ENCODE results near the gene PITRM1.
"Not testable (repeated sequence)": the region's sequence is repeated elsewhere in the genome, so short reads cannot be mapped to it uniquely, and the experiment has no call there.

PITRM1 gene

DNA sequence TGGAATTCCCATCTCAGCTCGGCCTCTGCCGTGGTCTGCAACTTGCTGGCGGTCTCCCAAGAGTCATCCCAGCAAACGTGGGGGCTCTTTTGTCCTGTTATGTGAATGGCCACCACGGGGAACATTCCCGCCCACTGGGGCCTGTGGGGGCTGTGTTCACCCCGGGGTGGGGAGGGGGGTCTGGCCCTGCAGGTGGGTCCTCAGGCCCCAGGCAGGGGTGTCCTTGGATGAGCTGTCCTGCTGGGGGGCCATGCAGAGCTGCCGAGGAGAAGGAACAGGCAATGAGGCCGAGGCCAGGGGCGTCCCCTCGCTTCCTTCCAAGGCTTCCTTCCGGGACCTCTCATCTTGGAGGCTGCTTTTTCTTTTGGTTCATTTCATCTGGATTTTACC, 24.4 kb upstream of the PITRM1 start:
- DNase-seq, result no peak

DNA sequence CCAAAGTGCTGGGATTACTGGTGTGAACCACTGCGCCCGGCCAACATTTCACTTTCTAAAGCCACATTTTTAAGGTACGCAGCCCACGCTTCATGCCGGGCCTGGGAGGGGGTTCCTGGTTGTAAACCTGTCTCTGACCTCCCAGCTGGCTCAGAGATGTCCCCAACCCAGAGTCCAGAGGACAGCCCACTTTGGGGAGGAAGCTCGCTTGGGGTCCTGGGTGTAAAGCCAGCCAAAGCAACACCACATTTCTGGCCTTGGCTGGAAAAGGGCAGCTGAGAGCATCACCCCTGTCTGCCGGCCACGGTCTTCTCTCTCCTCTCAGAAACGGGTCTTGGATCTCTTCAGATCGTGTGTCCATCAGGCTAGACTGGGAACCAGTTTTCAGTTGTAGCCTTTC, 23.9 kb upstream of the PITRM1 start:
- DNase-seq, result no peak

DNA sequence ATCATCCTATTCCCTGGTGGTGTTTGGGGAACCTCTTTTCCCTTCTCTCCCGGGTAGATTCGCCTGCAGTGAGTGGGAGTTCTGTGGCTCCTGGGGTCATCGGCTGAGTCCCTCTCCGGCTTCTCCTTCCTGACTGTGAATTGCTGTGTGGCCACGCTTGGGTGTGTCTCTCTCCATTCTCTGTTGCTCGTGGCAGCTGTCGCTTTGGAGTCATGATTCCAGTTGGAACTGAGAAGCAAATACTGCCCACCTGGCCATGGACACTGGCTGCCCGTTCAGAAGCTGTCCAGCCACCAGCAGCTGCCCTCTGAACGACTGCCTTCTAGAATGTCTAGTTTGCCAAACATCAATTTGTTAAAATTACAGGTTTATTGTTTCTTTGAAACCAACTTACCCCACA, 23.1 kb upstream of the PITRM1 start:
- no peak for DNase-seq

DNA sequence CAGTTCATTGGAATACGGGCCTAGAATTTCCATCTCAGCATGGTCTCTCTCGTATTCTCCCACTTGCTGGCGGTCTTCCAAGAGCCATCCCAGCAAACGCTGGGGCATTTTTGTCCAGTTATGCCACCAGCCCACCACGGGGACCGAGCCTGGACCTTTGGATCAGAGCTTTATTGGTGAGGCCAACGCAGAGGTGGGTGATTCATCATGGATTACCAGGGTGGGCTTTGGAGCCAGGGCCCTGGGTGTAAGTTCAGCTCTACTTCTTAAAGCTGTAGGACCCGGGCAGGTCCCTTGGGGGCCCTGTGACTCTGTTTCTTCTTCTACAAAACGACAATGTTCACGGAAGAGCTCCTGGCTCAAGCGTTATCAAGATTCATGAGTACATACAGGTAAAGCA, 22.7 kb upstream of the PITRM1 start:
- no peak for DNase-seq

DNA sequence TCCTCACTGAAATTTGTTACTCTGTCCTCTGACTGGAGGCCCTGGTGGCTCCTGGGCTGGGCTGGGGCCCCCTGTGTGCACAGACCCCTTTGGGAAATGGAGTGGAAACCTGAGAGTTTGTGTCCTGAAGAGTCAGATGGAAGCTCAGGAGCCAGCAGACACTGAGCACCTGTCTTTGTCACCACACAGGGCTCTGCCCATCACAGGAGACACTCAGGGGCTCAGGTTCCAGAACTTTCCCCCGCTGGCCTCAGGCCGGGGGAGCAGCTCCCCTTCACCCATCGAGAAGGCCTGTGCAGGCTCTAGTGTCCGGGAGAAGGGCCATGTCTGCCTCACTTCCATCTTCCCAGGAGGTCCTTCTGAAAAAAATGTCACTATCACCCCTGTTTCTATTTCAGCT, 22.3 kb upstream of the PITRM1 start:
- no peak for DNase-seq

DNA sequence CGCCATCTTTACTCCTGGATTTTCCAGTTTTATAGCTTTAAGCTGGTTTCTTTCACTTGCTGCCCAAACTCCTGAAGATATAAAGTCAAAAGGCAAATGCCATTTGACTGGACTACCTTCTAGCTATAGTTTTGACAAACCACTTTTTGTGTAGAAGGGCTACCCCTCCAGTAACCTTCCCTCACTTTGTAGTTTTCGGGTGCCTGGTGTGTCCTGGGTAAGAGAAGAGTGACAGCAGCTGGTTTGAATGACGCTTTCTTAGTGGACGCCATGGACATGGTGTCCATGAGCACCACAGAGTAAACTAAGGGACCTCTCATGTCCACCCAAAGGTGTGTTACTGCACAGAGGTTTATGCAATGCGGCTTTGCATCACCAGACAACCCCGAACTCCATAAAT, 21.2 kb upstream of the PITRM1 start:
- DNase-seq, result no peak

DNA sequence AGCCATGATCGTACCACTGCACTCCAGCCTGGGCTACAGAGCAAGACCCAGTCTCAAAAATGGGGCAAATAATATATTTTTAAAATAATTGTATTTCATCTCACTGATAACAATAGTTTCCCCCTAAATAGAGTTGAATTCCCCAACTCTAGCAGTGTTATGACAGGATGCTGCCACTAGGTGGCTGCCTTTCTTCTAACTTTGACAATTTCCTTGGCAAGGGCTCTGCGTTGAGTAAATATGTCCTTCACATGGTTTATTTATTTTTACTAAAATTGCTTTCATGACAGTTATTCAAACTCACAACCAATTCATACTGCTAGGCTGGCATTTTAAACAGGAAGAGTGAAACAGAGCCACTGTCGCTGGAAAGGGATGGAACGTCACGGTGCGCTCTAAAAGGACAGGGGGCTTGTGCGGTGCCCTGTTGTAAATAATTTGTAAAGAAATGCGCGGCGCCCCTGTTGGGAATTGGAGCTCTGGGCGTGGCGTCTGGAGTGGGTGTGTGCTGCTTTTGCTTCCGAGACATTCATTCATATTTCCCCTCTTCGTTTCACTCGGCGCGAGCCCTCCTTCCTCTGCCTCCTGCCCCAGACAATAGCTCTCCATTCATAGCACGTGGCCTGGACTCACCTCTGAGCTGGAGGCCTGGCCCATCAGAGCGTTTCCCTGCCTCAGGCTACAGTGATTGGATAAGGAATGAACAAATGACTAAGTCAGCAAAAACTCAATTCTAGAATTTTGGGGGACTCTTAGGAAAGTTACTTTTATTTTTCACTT, 20.5 kb upstream of the PITRM1 start:
- peak; percentile 10 to 30 (median 14) for DNase-seq

DNA sequence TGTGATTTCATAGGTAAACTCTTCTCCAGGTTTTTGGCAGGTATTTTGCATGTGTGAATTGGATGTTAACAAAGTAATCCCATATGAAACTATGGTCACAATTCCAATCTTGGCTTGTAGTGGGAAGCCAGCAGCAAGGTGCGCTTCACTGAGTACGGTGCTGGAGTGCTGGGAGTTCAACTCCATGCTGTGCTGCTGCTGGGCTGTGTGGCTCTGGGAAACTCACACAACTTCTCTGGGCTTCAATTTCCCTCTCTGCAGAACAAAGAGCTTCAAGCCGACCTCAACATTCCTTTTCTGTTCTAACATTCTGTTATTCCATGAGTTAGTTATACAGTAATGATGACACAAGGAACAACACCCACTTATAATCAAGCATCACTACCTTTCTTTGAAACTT, 18.2 kb upstream of the PITRM1 start:
- no peak for DNase-seq

DNA sequence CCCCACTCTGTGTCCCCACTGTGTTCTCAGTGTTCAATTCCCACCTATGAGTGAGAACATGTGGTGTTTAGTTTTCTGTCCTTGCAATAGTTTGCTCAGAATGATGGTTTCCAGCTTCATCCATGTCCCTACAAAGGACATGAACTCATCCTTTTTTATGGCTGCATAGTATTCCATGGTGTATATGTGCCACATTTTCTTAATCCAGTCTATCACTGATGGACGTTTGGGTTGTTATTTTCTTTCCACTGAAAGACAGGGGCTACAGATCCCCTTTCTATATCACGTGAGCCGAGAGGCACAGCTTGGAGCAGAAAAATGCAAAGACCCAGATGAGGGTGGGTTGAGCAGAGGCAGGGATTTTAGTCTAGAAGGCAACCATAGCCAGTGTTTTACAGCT, 14.6 kb upstream of the PITRM1 start:
- DNase-seq, result not testable (repeated sequence)

DNA sequence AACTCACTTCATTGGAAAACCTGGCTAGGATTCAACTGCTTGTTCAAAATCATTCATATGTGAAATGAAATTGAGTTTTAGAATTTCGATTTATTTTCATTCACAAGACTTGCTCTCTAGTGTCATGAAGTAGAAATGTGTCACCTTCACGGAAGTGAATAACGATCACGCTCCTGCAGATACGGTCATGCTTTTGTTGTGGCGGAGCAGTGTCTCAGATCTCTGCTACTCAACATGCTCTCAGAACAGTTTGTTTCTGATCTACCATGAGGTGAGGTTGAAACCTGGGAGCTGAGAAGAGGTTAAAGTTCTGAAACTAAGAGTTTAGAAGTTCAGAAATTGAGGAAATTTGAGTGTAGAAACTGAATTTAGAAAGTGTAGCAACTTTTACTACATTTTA, 13.8 kb upstream of the PITRM1 start:
- DNase-seq, result no peak

DNA sequence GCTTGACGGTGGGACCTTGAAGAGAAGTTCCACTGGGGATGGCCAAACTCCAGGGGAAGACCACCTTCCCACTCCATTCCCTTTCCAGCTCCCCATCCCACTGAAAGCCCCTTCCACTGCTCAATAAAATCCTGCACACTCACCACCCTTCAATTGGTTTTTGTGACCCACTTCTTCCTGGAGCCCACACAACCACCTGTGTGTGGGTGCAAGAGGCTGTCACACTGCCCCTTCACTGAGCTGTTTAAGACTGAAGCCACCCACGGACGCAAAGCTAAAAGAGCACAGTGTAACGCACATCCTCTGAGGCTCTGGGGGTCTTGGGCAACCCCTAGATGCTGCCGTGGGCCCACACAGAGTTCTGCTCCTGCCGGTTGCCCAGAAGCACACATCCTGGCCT, 12.8 kb upstream of the PITRM1 start:
- no peak for DNase-seq

DNA sequence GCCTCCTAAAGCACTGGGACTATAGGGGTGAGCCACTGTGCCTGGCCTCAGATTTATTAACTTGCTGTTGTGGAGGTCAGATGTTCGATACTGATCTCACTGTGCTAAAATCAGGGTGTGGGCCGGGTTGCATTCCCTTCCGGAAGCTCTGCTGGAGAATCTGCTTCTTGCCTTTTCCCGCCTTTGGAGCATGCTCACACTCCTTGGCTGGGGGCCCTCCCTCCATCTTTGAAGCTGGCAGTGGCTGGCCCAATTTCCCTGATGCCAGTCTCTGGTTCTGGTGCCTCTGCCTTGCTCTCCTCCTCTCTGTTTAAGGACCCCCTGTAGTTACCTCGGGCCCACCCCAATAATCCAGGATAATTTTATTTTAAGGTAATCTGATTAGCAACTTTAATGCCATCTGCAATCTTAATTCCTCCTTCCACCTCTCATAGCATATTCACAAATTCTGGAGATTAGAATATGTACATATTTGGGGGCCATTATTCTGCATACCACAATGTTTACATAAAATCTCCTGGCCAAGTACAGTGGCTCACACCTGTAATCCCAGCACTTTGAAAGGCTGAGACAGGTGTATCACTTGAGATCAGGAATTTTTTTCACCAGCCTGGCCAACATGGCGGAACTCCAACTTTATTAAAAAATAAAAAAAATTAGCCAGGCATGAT, 7.9 kb upstream of the PITRM1 start:
- DNase-seq, result no peak

DNA sequence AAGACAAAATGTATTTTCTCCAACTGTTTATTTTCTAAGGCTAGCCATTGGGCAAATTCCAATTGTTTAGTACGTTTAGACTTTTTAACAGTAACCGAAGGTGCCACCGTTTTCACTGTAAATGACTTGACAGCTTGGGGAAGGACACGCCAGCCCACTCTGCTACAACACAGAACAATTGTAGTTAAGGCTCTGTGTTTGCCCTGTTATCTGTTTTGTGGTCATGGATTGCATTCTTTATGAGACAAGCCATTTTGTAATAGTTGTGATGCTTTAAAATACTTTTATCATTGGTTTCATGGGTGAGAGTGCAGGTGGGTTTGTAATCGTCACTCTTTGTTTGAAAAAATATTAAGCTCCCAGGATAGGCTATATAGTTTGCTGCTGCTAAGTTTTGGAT, 6.6 kb upstream of the PITRM1 start:
- no peak for DNase-seq

DNA sequence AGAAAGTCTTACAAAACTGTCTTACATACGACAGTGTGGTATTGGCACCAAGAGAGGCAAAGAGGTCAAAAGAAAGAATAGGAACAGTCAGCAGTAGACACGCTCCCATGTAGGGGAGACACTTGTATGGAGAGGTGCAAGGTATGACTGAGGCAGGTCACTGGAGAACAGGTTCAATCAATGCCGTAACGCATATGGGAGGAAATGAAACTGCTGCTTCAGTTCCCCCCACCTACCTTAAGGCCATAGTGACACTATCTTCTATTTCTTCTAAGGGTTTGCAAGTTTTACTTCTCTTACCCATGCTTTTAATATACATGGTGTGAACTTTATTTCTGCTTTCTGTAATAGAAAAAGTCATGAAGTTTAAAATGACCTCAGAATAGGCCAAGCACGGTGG, 5.5 kb upstream of the PITRM1 start:
- no peak for DNase-seq

DNA sequence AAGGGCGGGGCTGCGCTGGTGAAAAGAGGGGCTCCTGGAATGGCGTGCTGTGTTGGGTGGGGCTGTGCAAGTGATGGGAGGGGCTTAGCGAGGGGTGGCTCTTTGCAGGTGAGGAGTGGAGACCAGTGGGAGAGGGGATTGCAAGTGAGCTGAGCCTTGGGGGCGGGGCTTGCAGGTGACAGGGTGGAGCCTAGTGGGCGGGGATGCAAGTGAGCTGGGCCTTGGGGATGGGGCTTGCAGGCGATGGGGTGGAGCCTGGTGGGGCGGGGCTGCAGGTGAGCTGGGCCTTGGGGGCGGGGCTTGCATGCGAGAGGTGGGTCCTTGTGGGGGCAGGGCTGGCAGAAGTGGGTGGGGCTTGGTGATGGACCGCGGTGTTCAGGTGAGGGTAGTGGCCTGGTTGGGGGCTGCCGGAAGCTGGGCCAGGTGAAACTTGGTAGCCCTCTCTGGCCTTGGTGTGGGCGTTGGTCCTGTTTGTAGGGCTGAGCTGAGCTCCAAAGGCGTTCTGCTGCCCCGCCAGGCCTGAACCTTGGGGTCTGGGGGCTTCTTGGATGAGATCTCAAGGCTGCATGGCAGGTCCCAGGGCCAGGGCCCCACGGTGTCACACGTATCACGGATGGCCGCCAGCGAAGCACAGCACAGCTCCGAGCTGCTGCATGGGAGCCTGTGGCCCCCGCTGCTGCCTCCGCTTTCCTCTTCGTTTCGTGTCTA, 743 bp upstream of the PITRM1 start:
- DNase-seq, result peak; percentile 60 to 81 (median 76)

DNA sequence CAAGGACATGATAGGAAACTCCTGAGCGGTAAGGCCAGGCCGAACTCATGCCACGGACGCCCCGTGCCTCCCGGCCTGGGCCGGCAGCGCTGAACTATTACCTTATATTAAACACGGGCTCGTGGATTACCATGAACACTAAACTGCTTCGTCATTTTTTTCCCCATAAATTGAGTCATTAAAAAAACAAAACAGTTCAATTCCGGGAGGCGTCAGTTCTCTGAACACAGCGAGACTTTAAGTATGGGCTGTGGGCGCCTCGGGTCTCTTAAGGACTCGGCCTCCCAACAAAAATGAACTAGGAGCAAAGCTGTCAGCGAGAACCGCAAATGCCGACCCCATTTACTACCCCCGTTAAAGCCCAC, 519 bp downstream of the PITRM1 start:
- peak in 2 of 4 experiments; percentile 27 to 58 for DNase-seq

DNA sequence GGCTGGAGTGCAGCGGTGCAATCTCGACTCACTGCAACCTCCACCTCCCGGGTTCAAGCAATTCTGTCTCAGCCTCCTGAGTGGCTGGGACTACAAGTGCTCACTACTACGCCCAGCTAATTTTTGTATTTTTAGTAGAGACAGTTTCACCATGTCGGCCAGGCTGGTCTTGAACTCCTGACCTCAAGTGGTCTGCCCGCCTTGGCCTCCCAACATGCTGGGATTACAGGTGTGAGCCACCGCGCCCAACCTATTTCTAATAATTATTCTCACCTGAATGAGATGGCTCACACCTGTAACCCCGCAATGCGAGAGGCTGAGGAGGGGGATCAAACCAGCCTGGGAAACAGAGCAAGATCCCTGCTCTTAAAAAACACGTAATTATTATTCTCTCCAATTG, 1.1 kb downstream of the PITRM1 start:
- not testable (repeated sequence) for DNase-seq

DNA sequence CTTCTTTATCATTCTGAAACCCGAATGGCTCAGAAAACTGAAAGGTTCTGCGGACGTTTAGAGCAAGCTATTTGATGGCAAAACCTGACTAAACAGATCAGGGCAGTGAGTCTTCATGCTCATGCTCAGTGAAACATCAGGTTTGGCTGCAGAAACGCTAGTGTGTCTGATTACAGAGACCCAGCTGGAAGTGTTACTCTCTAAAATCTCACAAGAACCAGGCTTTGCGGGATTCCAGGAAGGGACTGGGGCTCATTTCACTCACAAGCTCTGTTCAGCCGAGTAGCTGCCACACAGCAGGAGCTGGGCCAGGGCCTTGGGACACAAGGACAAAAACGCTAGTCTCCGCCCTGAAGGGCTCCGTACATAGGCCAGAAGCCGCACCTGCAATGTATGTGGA, 2.9 kb downstream of the PITRM1 start:
- no peak for DNase-seq

DNA sequence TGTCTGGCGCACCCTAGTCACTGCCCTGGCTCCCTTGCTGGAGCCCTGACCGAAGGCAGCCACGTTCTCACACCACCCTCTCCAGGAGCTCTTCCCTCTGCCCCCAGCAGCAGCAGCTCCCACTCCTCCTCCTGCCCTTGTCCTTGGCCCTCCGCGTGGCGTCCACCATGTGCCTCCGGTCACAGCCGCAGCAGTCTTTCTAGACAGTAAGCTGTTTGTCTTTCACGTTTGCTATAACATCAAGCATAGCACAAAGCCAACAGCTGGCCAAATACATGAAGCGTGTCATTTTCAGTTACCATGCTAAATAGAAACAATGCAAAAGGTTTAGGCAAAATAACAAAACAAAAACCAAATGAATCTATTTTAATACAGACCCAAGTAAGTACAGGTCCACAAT, 3.3 kb downstream of the PITRM1 start:
- DNase-seq, result no peak

DNA sequence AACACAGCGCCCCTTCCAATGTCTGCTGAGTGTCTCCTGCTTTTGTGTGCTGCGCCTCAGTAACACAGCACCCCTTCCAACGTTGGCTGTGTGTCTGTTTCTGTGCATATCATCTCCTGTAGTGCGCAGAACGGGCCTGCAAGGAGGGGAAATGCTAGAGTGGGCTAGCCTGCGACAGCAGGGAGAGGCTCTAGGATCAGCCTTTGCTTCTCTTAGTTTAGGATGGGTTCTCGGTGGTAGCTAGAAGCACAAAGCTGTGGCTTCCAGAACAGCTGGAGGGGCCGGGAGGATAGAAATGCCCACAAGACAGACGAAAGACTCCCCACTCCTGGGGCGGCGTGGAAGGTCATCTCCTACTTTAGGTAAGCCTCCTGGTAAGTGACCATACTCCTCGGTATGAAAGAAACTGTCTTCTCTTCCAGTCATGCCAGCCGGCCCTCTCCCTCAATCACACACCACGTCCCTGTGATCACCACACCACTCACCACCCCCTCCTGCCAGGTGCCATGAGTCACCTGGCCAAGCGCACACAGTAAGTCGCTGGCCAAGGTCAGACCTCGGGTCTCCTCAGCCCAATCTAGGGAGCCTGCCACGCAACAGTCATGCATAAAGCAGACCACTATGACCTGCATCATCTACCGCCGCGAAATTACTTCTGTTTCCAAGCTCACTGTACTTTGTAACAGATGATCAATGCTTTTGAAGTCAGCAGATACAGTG, 4.8 kb downstream of the PITRM1 start:
- DNase-seq, result no peak

DNA sequence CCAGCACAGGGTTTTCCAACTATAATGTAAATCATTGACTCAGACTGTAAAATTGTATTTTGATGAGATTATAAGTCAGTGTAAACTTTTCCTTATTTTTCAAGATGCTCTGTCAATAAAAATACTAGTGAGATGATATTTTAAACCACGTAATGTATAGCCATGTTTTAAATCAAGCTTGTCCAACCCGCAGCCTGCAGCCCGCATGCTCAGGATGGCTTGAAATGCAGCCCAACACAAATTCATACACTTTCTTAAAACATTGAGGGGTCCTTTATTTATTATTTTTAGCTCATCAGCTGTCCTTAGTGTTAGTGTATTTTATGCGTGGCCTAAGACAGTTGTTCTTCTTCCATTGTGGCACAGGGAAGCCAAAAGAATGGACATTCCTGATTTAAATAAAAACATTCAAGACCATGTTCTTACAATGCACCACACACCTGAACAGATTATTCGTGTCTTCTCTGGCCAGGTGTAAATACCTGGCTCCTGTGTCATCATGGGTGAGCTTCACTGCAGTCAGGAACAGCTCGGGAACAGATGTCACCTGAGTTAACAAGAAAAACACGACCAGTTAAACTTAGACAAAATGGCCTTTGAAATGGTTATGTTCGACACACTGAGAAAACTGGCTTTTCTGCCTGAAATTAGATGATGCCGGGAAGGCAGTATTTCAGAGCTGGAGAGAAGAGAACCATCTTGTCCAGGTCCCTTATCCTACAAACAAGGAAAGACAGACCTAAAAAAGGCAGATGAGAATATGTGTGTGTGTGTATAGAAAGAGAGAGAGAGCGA, 5.9 kb downstream of the PITRM1 start:
- no peak for DNase-seq

DNA sequence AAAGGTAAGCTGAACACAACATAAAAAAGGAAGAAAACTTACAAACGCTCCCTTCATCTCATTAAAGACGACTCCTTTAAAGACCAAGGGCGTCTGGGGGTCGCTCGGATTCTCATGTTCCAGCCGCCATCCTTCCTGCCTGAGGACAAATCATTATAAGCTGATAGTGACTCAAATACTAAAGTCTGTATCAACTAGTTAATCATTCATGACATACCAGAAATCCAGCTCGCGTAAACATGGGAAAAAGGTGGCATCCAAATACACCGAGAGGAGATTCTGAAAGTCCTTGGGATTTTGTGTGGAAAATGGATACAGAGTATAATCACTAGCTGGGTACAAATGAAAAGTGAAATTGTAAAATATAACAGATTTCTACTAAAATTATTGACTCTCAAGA, 7.4 kb downstream of the PITRM1 start:
- no peak for DNase-seq

DNA sequence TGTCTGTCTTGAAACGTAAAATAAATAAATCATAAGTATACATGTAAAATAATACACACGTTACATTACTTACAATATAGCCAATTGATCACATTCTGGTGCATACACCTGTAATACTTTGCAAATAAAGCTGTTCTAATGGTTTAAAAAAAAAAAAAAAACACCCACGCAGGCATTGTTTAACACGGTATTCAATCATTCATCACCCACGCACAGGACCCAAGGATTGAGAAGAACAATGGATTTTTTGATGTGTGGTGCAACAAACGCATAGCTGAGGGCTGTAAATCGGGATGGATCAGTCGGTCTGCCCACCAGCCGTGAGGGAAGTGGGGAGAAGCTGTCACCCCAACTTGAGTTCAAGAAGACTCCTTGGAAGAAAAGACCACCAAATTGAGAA, 8.7 kb downstream of the PITRM1 start:
- DNase-seq, result no peak

Measured in activated CD4-positive, CD25-positive, alpha-beta regulatory T cell (primary cell).